Activated CD8-positive, alpha-beta T cell treated with anti-CD3 and anti-CD28 coated beads for 36 hours (primary cell): ENCODE measurements around the gene SINHCAF. TPM values are rescaled to one million over a fixed set of nuclear protein-coding genes. Genes with fewer than 3 reads are reported as not detected.
"Not testable (repeated sequence)": the region's sequence is repeated elsewhere in the genome, so short reads cannot be mapped to it uniquely, and the experiment has no call there.

Experiments used
- ATAC-seq: fragments of 200-7000 bp; cut with Tn5 transposase; one replicate; pipeline ENCODE4 v1.10.0; 2021; ENCODE audit warnings: mild to moderate bottlenecking, moderate library complexity
- CTCF ChIA-PET: fragments of 350-600 bp; sonication (Branson Sonifier 250); formaldehyde crosslinking; loops from one replicate; lab custom pipeline; 2021; ENCODE audit warnings: antibody characterized with exemption; lab: Charles Lee
- POLR2A ChIA-PET: fragments of 350-600 bp; sonication (Branson Sonifier 250); formaldehyde crosslinking; loops from one replicate; lab custom pipeline; 2021; ENCODE audit warnings: antibody characterized with exemption; lab: Charles Lee
- DNase-seq: peaks from one replicate; pipeline ENCODE4 v3.0.0-alpha.2; 2020
- H3K27ac Mint-ChIP-seq: one replicate; pipeline ENCODE4 v1.8.0; 2021; ENCODE audit warnings: mild to moderate bottlenecking, mixed read lengths
- H3K27me3 Mint-ChIP-seq: one replicate; pipeline ENCODE4 v1.8.0; 2021; ENCODE audit warnings: mixed read lengths
- H3K36me3 Mint-ChIP-seq: one replicate; pipeline ENCODE4 v1.8.0; 2021; ENCODE audit warnings: low read depth, mixed read lengths
- H3K4me1 Mint-ChIP-seq: one replicate; pipeline ENCODE4 v1.8.0; 2021; ENCODE audit warnings: low read depth, mixed read lengths
- H3K4me3 Mint-ChIP-seq: one replicate; pipeline ENCODE4 v1.8.0; 2021; ENCODE audit warnings: mild to moderate bottlenecking, moderate library complexity, mixed read lengths
- H3K9me3 Mint-ChIP-seq: one replicate; pipeline ENCODE4 v1.8.0; 2021; ENCODE audit warnings: mixed read lengths
- CTCF ChIP-seq: fragments of 200-600 bp; IDR thresholded peaks from one replicate; pipeline ENCODE4 v1.8.0; 2022; ENCODE audit warnings: antibody characterized with exemption, mild to moderate bottlenecking
- intact Hi-C: fragments of 100-400 bp; cut with micrococcal nuclease; formaldehyde crosslinking; loops from one replicate; pipeline ENCODE4 v1.10.0; 2022
- total RNA-seq, 2 experiments: library from RNA; stranded (reverse); gene quantifications; one replicate each; pipeline ENCODE4 v1.2.3, GENCODE V29; 2021

The SINHCAF gene
- total RNA-seq, 2 experiments from 2014 or later: 171 to 184 TPM

DNA sequence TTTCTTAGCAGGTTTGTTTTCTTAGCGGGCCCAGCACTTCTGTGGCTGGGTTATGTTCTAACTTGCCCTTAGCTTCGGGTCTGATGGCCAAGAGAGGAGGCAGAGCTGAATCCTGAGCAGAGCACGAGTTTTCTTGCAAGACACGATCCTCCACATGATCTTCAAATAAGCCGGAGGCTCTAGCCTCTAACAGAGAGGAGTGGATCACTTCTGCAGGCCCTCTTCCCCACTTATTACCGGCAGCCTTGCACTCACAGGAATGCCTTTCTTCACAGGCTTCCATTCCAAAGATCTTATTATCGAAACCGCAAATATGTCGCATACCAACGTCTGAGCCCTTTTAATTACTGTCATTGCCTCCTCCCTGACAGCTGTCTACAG, 79.5 kb downstream of the SINHCAF start:
- CTCF ChIA-PET: no interaction called here

DNA sequence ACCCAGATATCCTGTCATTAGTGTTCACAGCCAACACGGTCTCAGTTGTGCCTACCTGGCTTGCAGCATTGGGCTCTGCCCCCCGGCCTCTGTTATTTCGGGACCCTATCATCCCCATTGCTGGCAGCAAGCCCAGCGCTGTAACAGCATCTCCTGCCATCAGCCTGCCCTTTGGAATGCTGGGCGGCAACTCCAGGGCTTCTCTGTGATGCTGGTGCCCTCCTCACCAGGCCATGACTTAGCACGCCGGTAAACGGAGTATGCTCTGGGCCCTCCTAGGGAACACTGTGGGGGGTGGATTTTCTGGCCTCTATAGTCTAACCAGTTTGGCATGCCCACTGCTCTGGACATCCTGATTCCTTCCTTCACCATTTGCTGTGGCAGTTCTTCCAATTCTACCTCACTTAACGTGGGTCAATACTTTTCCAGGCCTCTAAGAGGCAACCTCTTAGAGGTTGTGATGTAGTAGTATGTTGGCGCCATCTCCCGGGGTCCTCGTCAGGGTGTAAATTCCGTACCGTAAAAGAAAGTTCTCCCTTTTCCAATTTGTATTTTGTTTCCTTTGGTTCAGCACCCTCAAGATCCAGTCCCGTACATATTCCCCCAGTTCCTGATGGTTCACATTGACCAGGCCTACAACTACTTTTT, 80.0 kb downstream of the SINHCAF start:
- no peak overlapping the region for H3K4me3 Mint-ChIP-seq
- H3K36me3 Mint-ChIP-seq: no peaks in the 10 kb centered on the region
- ChIA-PET POLR2A (no interaction called here), CTCF (no interaction called here)
- no peak for TF ChIP-seq CTCF
- H3K27ac Mint-ChIP-seq: no peak overlapping the region
- no peaks in the 10 kb centered on the region for H3K4me1 Mint-ChIP-seq
- DNase-seq (no peak), ATAC-seq (no peak)
- H3K27me3 Mint-ChIP-seq: peaks cover 1% of the 10 kb centered on the region
- intact Hi-C loops: no loop called here
- no peaks in the 10 kb centered on the region for H3K9me3 Mint-ChIP-seq

More for the DNA sequence above, 79.5 kb downstream of the SINHCAF start:
- POLR2A ChIA-PET: no interaction called here
- H3K27me3 Mint-ChIP-seq: peaks cover 1% of the 10 kb centered on the region
- no peak overlapping the region for H3K4me3 Mint-ChIP-seq
- no peaks in the 10 kb centered on the region for H3K36me3 Mint-ChIP-seq
- TF ChIP-seq CTCF: no peak
- H3K4me1 Mint-ChIP-seq: no peaks in the 10 kb centered on the region
- ATAC-seq (no peak), DNase-seq (no peak)
- no peaks in the 10 kb centered on the region for H3K9me3 Mint-ChIP-seq
- no peak overlapping the region for H3K27ac Mint-ChIP-seq
- intact Hi-C loops: no loop called here

GRCh38 chr12:31242418-31242817, 83.5 kb downstream of the SINHCAF start:
- H3K4me3 Mint-ChIP-seq, intact Hi-C loops, H3K36me3 Mint-ChIP-seq, H3K27me3 Mint-ChIP-seq, H3K4me1 Mint-ChIP-seq, ATAC-seq, H3K27ac Mint-ChIP-seq, DNase-seq, H3K9me3 Mint-ChIP-seq: not testable (repeated sequence)
- ChIA-PET POLR2A (interaction anchor here (0.7 kb wide), 1 partner anchor 48 kb away, joined by 3 read pairs; no protein-coding TSS in a partner anchor), CTCF (interaction anchor here (0.9 to 2.4 kb wide), 3 partner anchors 9 to 395 kb away, joined by 3 to 6 read pairs (median 4); no protein-coding TSS in a partner anchor)

GRCh38 chr12:31238764-31239387, 87.1 kb downstream of the SINHCAF start:
- POLR2A ChIA-PET: no interaction called here

GRCh38 chr12:31238333-31238732, 87.6 kb downstream of the SINHCAF start:
- ATAC-seq, POLR2A ChIA-PET, H3K4me3 Mint-ChIP-seq, H3K27ac Mint-ChIP-seq, H3K4me1 Mint-ChIP-seq, H3K9me3 Mint-ChIP-seq, DNase-seq, H3K36me3 Mint-ChIP-seq: not testable (repeated sequence)
- intact Hi-C loops: loop anchor here (2.0 kb wide), 1 partner anchor 392 kb away; no protein-coding TSS in a partner anchor
- CTCF ChIA-PET: interaction anchor here (0.6 to 5.8 kb wide), 15 partner anchors 11 to 394 kb away, joined by 3 to 39 read pairs (median 5); no protein-coding TSS in a partner anchor
- peaks cover 11% of the 10 kb centered on the region for H3K27me3 Mint-ChIP-seq

More at GRCh38 chr12:31238764-31239387, 87.1 kb downstream of the SINHCAF start:
- Mint-ChIP-seq H3K27me3 (peaks cover 11% of the 10 kb centered on the region), H3K4me3 (no peak overlapping the region), H3K36me3 (no peaks in the 10 kb centered on the region), H3K9me3 (no peaks in the 10 kb centered on the region), H3K4me1 (peaks cover 5% of the 10 kb centered on the region), H3K27ac (no peak overlapping the region)
- intact Hi-C loops: loop anchor here (2.0 kb wide), 1 partner anchor 392 kb away; no protein-coding TSS in a partner anchor
- ATAC-seq (peak; percentile 79), DNase-seq (peak; percentile 81)
- CTCF ChIA-PET: interaction anchor here (0.6 to 5.8 kb wide), 16 partner anchors 11 to 395 kb away, joined by 3 to 39 read pairs (median 4); no protein-coding TSS in a partner anchor
- TF ChIP-seq CTCF: peak; percentile 65
